IMR-90 (cell line): ENCODE data around the gene OR2T35. TPM values are rescaled to one million over a fixed set of nuclear protein-coding genes. Genes with fewer than 3 reads are reported as not detected.

ENCODE experiments used
- microRNA-seq, 2 experiments: library from miRNA; stranded (forward) in 1 of 2; unstranded in 1 of 2; fragments of 10-50 nt in 1 of 2; fragments of <30 nt in 1 of 2; gene quantifications in 1 of 2; microRNA quantifications in 1 of 2; one replicate each; pipeline versions ENCODE3 to v1.1.0; 2013 to 2020; ENCODE audit not compliant: insufficient read depth in 1 of 2, insufficient read length in 1 of 2, unreplicated experiment in 1 of 2
- polyA plus RNA-seq, 3 experiments: library from polyadenylated mRNA; depleted of rRNA; stranded (reverse); fragments of >200 nt; gene quantifications; 2 replicates each; pipeline ENCODE4 v1.2.3, GENCODE V29; 2012; ENCODE audit warnings: low replicate concordance in 1 of 3
- small RNA-seq, 5 experiments: library from RNA; depleted of rRNA; stranded (forward); fragments of <200 nt; gene quantifications; one replicate each; pipeline ENCODE3, GENCODE V24; 2012
- total RNA-seq: library from RNA; depleted of rRNA; stranded (reverse); fragments of >200 nt; gene quantifications from 2 replicates; pipeline ENCODE4 v1.2.3, GENCODE V29; 2012; rRNA removed

Gene OR2T35
- total and polyA plus RNA-seq, 2 of the 4 experiments (the other 2 are of a cell fraction): not detected

Small RNA genes within 50 kb of the gene (microRNA-seq; reads per million reads assigned to microRNA genes)
- gene RF00019 (ENCODE audit: insufficient read depth, insufficient read length): not detected

Small RNA genes within 50 kb of the gene (small RNA-seq; reads per million reads assigned to genes)
- gene RF00019: 0 reads per million in 5 experiments

Other genes with a start within 250 kb of the OR2T35 start
- gene OR2T1, start 242.2 kb downstream of the OR2T35 start, total RNA-seq: not detected in 2 replicates
- gene OR2T1, start 242.2 kb downstream of the OR2T35 start, polyA plus RNA-seq (2012; rRNA removed): not detected in 2 replicates
- gene OR2T2, start 199.6 kb downstream of the OR2T35 start, total RNA-seq: not detected in 2 replicates
- gene OR2T2, start 199.6 kb downstream of the OR2T35 start, polyA plus RNA-seq (2012; rRNA removed): not detected in 2 replicates
- not detected in 2 replicates for gene OR2T3, start 171.9 kb downstream of the OR2T35 start, total RNA-seq
- gene OR2T3, start 171.9 kb downstream of the OR2T35 start, polyA plus RNA-seq (2012; rRNA removed): not detected in 2 replicates
- not detected in 2 replicates for gene OR2T5, start 156.7 kb downstream of the OR2T35 start, total RNA-seq
- gene OR2T5, start 156.7 kb downstream of the OR2T35 start, polyA plus RNA-seq (2012; rRNA removed): not detected in 2 replicates
- not detected in 2 replicates for gene OR2G6, start 137.2 kb downstream of the OR2T35 start, total RNA-seq
- not detected in 2 replicates for gene OR2G6, start 137.2 kb downstream of the OR2T35 start, polyA plus RNA-seq (2012; rRNA removed)
- gene OR2T29, start 82.5 kb downstream of the OR2T35 start, total RNA-seq: not detected in 2 replicates
- gene OR2T29, start 82.5 kb downstream of the OR2T35 start, polyA plus RNA-seq (2012; rRNA removed): not detected in 2 replicates
- gene OR2T34, start 70.5 kb downstream of the OR2T35 start, total RNA-seq: not detected in 2 replicates
- not detected in 2 replicates for gene OR2T34, start 70.5 kb downstream of the OR2T35 start, polyA plus RNA-seq (2012; rRNA removed)
- gene OR2T10, start 47.6 kb downstream of the OR2T35 start, total RNA-seq: not detected in 2 replicates
- gene OR2T10, start 47.6 kb downstream of the OR2T35 start, polyA plus RNA-seq (2012; rRNA removed): not detected in 2 replicates
- not detected in 2 replicates for gene OR2T11, start 10.2 kb downstream of the OR2T35 start, total RNA-seq
- gene OR2T11, start 10.2 kb downstream of the OR2T35 start, polyA plus RNA-seq (2012; rRNA removed): not detected in 2 replicates
- not detected in 2 replicates for gene OR2T27, start 10.2 kb upstream of the OR2T35 start, total RNA-seq
- not detected in 2 replicates for gene OR2T27, start 10.2 kb upstream of the OR2T35 start, polyA plus RNA-seq (2012; rRNA removed)
- not detected in 2 replicates for gene OR14I1, start 57.5 kb upstream of the OR2T35 start, total RNA-seq
- not detected in 2 replicates for gene OR14I1, start 57.5 kb upstream of the OR2T35 start, polyA plus RNA-seq (2012; rRNA removed)
- not detected in 2 replicates for gene LYPD8, start 110.5 kb upstream of the OR2T35 start, total RNA-seq
- gene LYPD8, start 110.5 kb upstream of the OR2T35 start, polyA plus RNA-seq (2012; rRNA removed): not detected in 2 replicates
- 23.3 and 25.0 TPM in 2 replicates for gene SH3BP5L, start 180.6 kb upstream of the OR2T35 start, total RNA-seq
- 35.6 and 35.9 TPM in 2 replicates for gene SH3BP5L, start 180.6 kb upstream of the OR2T35 start, polyA plus RNA-seq (2012; rRNA removed)
- 6.6 and 6.9 TPM in 2 replicates for gene ZNF672, start 192.9 kb upstream of the OR2T35 start, total RNA-seq
- gene ZNF672, start 192.9 kb upstream of the OR2T35 start, polyA plus RNA-seq (2012; rRNA removed): 12.6 and 16.2 TPM in 2 replicates
- 6.9 and 7.3 TPM in 2 replicates for gene ZNF692, start 213.8 kb upstream of the OR2T35 start, total RNA-seq
- gene ZNF692, start 213.8 kb upstream of the OR2T35 start, polyA plus RNA-seq (2012; rRNA removed): 50.4 and 51.5 TPM in 2 replicates